Keratinocyte (primary cell): ENCODE measurements around the gene GALNT7. TPM values are rescaled to one million over a fixed set of nuclear protein-coding genes. Genes with fewer than 3 reads are reported as not detected.

Source experiments
- DNase-seq: peaks from one replicate; pipeline ENCODE4 v3.0.0-alpha.2; 2011; ENCODE audit warnings: low read depth, missing footprints, low spot score
- FAIRE-seq: peaks from 2 replicates; lab custom pipeline; 2011; peaks lifted over from hg19 to GRCh38; lab: Jason Lieb, UNC
- H2AFZ ChIP-seq: 2 replicates; pipeline ENCODE4 v1.6.0; 2012; ENCODE audit warnings: low read length, control low read depth, inconsistent platforms; ENCODE audit not compliant: control insufficient read depth
- H3K27ac ChIP-seq: 2 replicates; pipeline ENCODE4 v1.5.1; 2011; ENCODE audit warnings: low read length; ENCODE audit not compliant: control insufficient read depth, insufficient read depth
- H3K27me3 ChIP-seq: 3 replicates; pipeline ENCODE4 v1.6.0; 2011; ENCODE audit warnings: low read length; ENCODE audit not compliant: control insufficient read depth, insufficient read depth; ENCODE audit errors: extremely low read depth
- H3K36me3 ChIP-seq, 2 experiments: 2 replicates in 1 of 2; 3 replicates in 1 of 2; pipeline ENCODE4 v1.5.1; 2011; ENCODE audit warnings: low read length in 2 of 2, mild to moderate bottlenecking in 1 of 2; ENCODE audit not compliant: control insufficient read depth in 2 of 2, insufficient read depth in 2 of 2; ENCODE audit errors: extremely low read depth in 1 of 2
- H3K4me1 ChIP-seq: 3 replicates; pipeline ENCODE4 v1.5.1; 2011; ENCODE audit warnings: low read length; ENCODE audit not compliant: control insufficient read depth, insufficient read depth; ENCODE audit errors: extremely low read depth
- H3K4me2 ChIP-seq: 3 replicates; pipeline ENCODE4 v1.6.0; 2011; ENCODE audit warnings: low read depth, low read length; ENCODE audit not compliant: control insufficient read depth, insufficient read depth; ENCODE audit errors: extremely low read depth
- H3K4me3 ChIP-seq, 3 experiments: fragments of 200-600 bp in 1 of 3; sonication (generic) in 1 of 3; 2 replicates in 2 of 3; 3 replicates in 1 of 3; pipeline ENCODE4 v1.5.1; 2011 to 2016; ENCODE audit warnings: low read length in 3 of 3, mild to moderate bottlenecking in 3 of 3, control low read depth in 2 of 3, inconsistent platforms in 1 of 3, low read depth in 1 of 3, mixed read lengths in 1 of 3, mixed run types in 1 of 3, moderate library complexity in 1 of 3; ENCODE audit not compliant: control insufficient read depth in 2 of 3, insufficient read depth in 2 of 3; ENCODE audit errors: extremely low read depth in 1 of 3
- H3K79me2 ChIP-seq: 2 replicates; pipeline ENCODE4 v1.6.0; 2012; ENCODE audit warnings: low read length; ENCODE audit not compliant: control insufficient read depth, insufficient read depth
- H3K9ac ChIP-seq: 3 replicates; pipeline ENCODE4 v1.6.0; 2011; ENCODE audit warnings: low read length; ENCODE audit not compliant: control insufficient read depth, insufficient read depth; ENCODE audit errors: extremely low read depth
- H3K9me1 ChIP-seq: 3 replicates; pipeline ENCODE4 v1.6.0; 2011; ENCODE audit warnings: low read length; ENCODE audit not compliant: control insufficient read depth, insufficient read depth; ENCODE audit errors: extremely low read depth
- H3K9me3 ChIP-seq: 2 replicates; pipeline ENCODE4 v1.5.1; 2012; ENCODE audit warnings: low read depth, low read length; ENCODE audit not compliant: control insufficient read depth
- H4K20me1 ChIP-seq: 3 replicates; pipeline ENCODE4 v1.6.0; 2011; ENCODE audit warnings: low read length; ENCODE audit not compliant: control insufficient read depth, insufficient read depth; ENCODE audit errors: extremely low read depth
- CTCF ChIP-seq, 3 experiments: IDR thresholded peaks in 1 of 3; conservative IDR thresholded peaks in 1 of 3; optimal IDR thresholded peaks in 1 of 3; 2 replicates in 2 of 3; 3 replicates in 1 of 3; pipeline versions ENCODE3 to v1.5.1; 2011; ENCODE audit warnings: low read length in 3 of 3, mild to moderate bottlenecking in 3 of 3, moderate library complexity in 2 of 3, control low read depth in 1 of 3, inconsistent platforms in 1 of 3; ENCODE audit not compliant: insufficient read depth in 2 of 3; ENCODE audit errors: extremely low read depth in 1 of 3
- EZH2 ChIP-seq: IDR thresholded peaks from one replicate; pipeline ENCODE4 v1.6.1; 2012; ENCODE audit warnings: inconsistent platforms, mild to moderate bottlenecking, low read length, moderate library complexity
- dilution Hi-C: fragments of 300-500 bp; cut with MboI; formaldehyde crosslinking; loops from one replicate; pipeline ENCODE4 v1.7.0; 2020; ENCODE audit warnings: low sequenced_read_pairs; ENCODE audit not compliant: extremely low pct_ligation_motif_present
- polyA plus RNA-seq, 5 experiments: library from polyadenylated mRNA; depleted of rRNA in 3 of 5; stranded (reverse) in 3 of 5; stranded (forward) in 1 of 5; unstranded in 1 of 5; fragments of >200 nt; gene quantifications; 1 replicate in 1 of 5; 2 replicates in 3 of 5; 3 replicates in 1 of 5; pipeline versions ENCODE4 v1.2.1 to v1.2.3, GENCODE V29; 2011 to 2012; ENCODE audit warnings: missing spikeins in 2 of 5, low read depth in 1 of 5, low replicate concordance in 1 of 5

Gene GALNT7
- polyA plus RNA-seq, 1 donor (not counting 4 experiments of a cell fraction or from before 2014, with no cell fraction given): 28.8 TPM

- Histone ChIP-seq H3K9me3 (no peaks in the 10 kb centered on the region), H3K4me3 (peak overlapping the region; percentile 63 to 93 (median 83)), H3K9ac (peak overlapping the region; percentile 88), H3K79me2 (peaks cover 28% of the 10 kb centered on the region), H3K4me1 (peaks cover 18% of the 10 kb centered on the region), H3K4me2 (peak overlapping the region; percentile 95), H2AFZ (peak overlapping the region; percentile 96), H3K27ac (peak overlapping the region; percentile 77), H3K9me1 (peaks cover 2% of the 10 kb centered on the region), H3K27me3 (no peaks in the 10 kb centered on the region), H3K36me3 (peaks cover 0 to 6% of the 10 kb centered on the region in 2 experiments), H4K20me1 (no peaks in the 10 kb centered on the region)
- TF ChIP-seq EZH2 (no peak), CTCF (optimal IDR thresholded peaks at IDR 0.05 in 1 of 3, IDR thresholded peaks at IDR 0.05 in 1 of 3, conservative IDR thresholded peaks at IDR 0.05 in 1 of 3; ENCODE audit: extremely low read depth in 1 of 3, insufficient read depth in 2 of 3, low read length in 3 of 3) (no peak)
- DNase-seq (no peak), FAIRE-seq (peak; percentile 41)
- dilution Hi-C loops: no loop called here
Observed at GRCh38 chr4:173167758-173168395, 734 bp upstream of the GALNT7 start.

- peak overlapping the region; percentile 77 for H3K27ac ChIP-seq
- peaks cover 18% of the 10 kb centered on the region for H3K4me1 ChIP-seq
- peak overlapping the region; percentile 63 to 93 (median 83) for H3K4me3 ChIP-seq
- dilution Hi-C loops: no loop called here
- H3K27me3 ChIP-seq: no peaks in the 10 kb centered on the region
- peaks cover 2% of the 10 kb centered on the region for H3K9me1 ChIP-seq
- no peaks in the 10 kb centered on the region for H3K9me3 ChIP-seq
- H3K9ac ChIP-seq: peak overlapping the region; percentile 88
- H3K4me2 ChIP-seq: peak overlapping the region; percentile 96
- no peak for TF ChIP-seq CTCF (optimal IDR thresholded peaks at IDR 0.05 in 1 of 3, IDR thresholded peaks at IDR 0.05 in 1 of 3, conservative IDR thresholded peaks at IDR 0.05 in 1 of 3; ENCODE audit: extremely low read depth in 1 of 3, insufficient read depth in 2 of 3, low read length in 3 of 3)
- no peak for TF ChIP-seq EZH2
- FAIRE-seq: no peak
- H4K20me1 ChIP-seq: no peaks in the 10 kb centered on the region
- H3K79me2 ChIP-seq: peaks cover 37% of the 10 kb centered on the region
- no peak for DNase-seq
- peak overlapping the region; percentile 46 for H2AFZ ChIP-seq
- peaks cover 0 to 6% of the 10 kb centered on the region in 2 experiments for H3K36me3 ChIP-seq
Observed at GRCh38 chr4:173169178-173169427, 492 bp downstream of the GALNT7 start.
